ENCODE data around the gene SMIM17. TPM values are rescaled to one million over a fixed set of nuclear protein-coding genes. Genes with fewer than 3 reads are reported as not detected.

The SMIM17 gene
- not detected for total RNA-seq
- polyA plus RNA-seq (2013, experiment 1 of 2) = 0.15 TPM
- polyA plus RNA-seq (2013, experiment 2 of 2) = 0.12 TPM
- 0 to 0.54 (median 0.08) reads per million in 172 experiments for total RNA-seq

DNA sequence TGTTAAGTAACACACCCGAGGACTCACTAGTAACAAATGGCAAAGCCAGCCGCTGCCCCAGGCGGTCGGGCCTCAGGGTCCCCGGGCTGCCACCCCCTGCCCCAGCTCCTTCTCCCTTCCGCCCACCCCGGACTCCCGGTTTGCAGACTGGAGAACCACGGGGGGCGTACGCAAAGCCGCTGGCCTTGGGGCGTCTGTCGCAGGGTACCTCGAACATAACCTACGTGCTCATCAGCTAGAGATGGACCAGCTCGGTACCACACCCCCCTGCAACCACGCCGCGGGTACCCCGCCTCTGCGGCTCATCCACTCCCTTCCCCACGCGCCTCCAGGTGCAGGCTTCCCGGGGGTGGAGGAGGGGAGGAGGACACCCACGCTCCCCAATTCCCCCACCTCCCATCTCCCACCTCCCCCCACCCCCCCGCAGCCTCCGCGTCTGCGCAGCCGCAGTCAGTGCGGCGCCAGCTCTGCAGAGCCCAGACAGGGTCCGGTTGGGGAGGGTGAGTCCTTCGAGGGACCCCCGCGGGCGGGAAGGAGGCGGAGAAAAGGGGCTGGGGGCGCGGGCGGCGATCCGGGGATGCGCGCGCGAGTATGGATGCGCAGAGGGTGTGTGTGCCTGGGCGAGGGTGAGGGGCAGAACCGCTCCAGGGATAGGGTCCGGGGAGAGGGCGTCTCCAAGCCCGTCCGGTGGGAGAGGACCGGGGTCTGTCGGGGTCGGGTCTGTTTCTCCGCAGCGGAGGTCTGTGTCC lies at the start of gene SMIM17:
Gene SMIM17, plus strand, starts transcription at position 449 of the 749 bp plus-strand sequence. CDS start 2,509 bp downstream, outside the sequence.
- TF ChIP-seq, protein P1, sequence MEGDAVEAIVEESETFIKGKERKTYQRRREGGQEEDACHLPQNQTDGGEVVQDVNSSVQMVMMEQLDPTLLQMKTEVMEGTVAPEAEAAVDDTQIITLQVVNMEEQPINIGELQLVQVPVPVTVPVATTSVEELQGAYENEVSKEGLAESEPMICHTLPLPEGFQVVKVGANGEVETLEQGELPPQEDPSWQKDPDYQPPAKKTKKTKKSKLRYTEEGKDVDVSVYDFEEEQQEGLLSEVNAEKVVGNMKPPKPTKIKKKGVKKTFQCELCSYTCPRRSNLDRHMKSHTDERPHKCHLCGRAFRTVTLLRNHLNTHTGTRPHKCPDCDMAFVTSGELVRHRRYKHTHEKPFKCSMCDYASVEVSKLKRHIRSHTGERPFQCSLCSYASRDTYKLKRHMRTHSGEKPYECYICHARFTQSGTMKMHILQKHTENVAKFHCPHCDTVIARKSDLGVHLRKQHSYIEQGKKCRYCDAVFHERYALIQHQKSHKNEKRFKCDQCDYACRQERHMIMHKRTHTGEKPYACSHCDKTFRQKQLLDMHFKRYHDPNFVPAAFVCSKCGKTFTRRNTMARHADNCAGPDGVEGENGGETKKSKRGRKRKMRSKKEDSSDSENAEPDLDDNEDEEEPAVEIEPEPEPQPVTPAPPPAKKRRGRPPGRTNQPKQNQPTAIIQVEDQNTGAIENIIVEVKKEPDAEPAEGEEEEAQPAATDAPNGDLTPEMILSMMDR (IDR thresholded peaks at IDR 0.05) = no peak
- Histone ChIP-seq H3K27ac (ENCODE audit: low read depth in 1 of 2, low read length in 2 of 2) (no peak within 1 kb of the TSS), H3K4me3 (ENCODE audit: low read length) (no peak within 1 kb of the TSS), H3K36me3 (ENCODE audit: insufficient read depth, low read length) (no peaks in the 10 kb centered on the region), H3K9me3 (ENCODE audit: control insufficient read depth in 1 of 2, insufficient read depth in 1 of 2, low read length in 2 of 2) (peaks cover 61 to 77% of the 10 kb centered on the region in 2 experiments), H3K4me1 (ENCODE audit: insufficient read depth, low read length) (no peaks in the 10 kb centered on the region), H3K27me3 (ENCODE audit: control insufficient read depth in 1 of 2, insufficient read depth in 2 of 2, low read length in 2 of 2) (peaks cover 0 to 6% of the 10 kb centered on the region in 2 experiments)
- intact Hi-C loops (cut with DNase I, micrococcal nuclease) = no loop called here
- DNase-seq = no peak
- H3K27me3 Mint-ChIP-seq = peaks cover 24% of the 10 kb centered on the region
- no peak within 1 kb of the TSS for H3K4me3 Mint-ChIP-seq
- no peaks in the 10 kb centered on the region for H3K4me1 Mint-ChIP-seq (ENCODE audit: low read depth)
- no peak within 1 kb of the TSS for H3K27ac Mint-ChIP-seq
- ChIA-PET CTCF (no interaction called here), POLR2A (no interaction called here)
- H3K36me3 Mint-ChIP-seq (ENCODE audit: low read depth) = peaks cover 34% of the 10 kb centered on the region
- H3K9me3 Mint-ChIP-seq = peaks cover 25% of the 10 kb centered on the region
- no peak for ATAC-seq (ENCODE audit: poor library complexity)

DNA sequence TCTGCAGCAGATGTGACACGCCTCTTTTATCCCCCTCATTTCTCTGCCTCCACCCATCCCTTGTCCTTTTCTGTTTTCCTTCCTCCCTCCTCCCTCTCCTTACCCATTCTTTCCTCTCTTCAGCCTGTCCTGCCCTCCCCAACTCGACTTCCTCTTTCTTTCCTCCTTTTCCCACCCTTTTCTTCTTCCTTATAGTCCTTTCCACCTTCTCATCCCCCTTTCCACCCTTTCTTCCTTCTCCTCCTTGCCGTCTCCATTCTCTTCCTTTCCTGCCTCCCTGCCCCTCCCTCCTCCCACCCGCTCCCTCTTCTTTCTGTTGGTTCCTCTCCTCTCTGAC lies 48.5 kb upstream of the SMIM17 start:
- intact Hi-C loops (cut with DNase I, micrococcal nuclease) = loop anchor here (5.0 to 10.0 kb wide), 7 partner anchors 117 to 1560 kb away; partner anchors contain the start of genes ZNF304 (in 1 of the 2), ZNF329 (in 1 of the 2), ZNF444 (in 1 of the 2) and ZNF606 (in 1 of the 2)
- DNase-seq (no peak), ATAC-seq (ENCODE audit: poor library complexity) (no peak)

DNA sequence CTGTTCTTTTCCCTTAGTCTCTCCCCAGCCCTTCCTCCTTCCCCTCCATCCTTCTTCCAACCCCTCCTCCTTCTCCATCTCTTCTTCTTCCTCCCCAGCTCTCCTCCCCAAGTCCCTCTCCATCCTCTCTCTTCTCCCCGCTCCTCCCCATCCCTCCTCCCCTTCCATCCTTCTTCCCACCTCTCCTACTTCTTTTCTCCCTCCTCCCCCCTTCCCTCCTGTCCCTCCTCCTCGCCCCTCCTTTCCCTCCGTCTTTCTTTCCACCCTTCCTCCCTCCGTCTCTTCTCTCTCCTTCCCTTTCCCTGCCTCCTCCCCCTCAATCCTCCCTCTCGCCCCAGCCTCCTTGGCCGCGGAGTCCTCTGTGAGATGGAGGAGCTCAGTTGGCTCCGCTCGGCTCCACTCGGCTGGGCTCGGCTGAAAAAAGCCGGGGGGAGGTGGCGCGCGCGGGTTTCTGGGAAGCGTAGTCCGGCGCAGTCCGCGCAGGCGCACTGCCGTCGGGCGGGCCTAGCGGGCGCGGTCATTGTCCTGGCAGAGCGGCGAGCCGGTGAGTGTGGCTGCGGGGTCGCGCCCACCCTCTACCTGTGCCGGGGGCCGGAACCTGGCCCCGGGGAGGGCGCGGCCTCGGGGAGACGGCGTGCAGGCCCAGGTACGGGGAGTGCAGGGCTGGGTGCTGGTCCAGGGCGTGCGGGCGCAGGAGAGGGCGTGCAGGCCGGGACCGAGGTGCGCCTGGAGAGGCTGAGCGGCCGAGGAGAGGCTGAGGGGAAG lies 48.0 kb upstream of the SMIM17 start, which contains the start of gene ZNF71:
Gene ZNF71, plus strand, starts transcription at position 520 of the 765 bp plus-strand sequence. CDS start 6,257 bp downstream, outside the sequence.
- Histone ChIP-seq H3K27me3 (ENCODE audit: control insufficient read depth in 1 of 2, insufficient read depth in 2 of 2, low read length in 2 of 2) (no peaks in the 10 kb centered on the region), H3K9me3 (ENCODE audit: control insufficient read depth in 1 of 2, insufficient read depth in 1 of 2, low read length in 2 of 2) (peaks cover 21% of the 10 kb centered on the region in 2 experiments), H3K4me1 (ENCODE audit: insufficient read depth, low read length) (peaks cover 19% of the 10 kb centered on the region), H3K4me3 (ENCODE audit: low read length) (peak within 1 kb of the TSS; percentile 73), H3K36me3 (ENCODE audit: insufficient read depth, low read length) (no peaks in the 10 kb centered on the region), H3K27ac (ENCODE audit: low read depth in 1 of 2, low read length in 2 of 2) (peak within 1 kb of the TSS; percentile 43 to 62)
- peak; percentile 95 for ATAC-seq (ENCODE audit: poor library complexity)
- ChIA-PET CTCF (no interaction called here), POLR2A (interaction anchor here (0.7 to 1.4 kb wide), 4 partner anchors 21 to 191 kb away, joined by 3 to 4 read pairs (median 4); partner anchors contain the start of genes ZNF471 and ZNF583)
- H3K27ac Mint-ChIP-seq = peak within 1 kb of the TSS; percentile 79
- DNase-seq = peak; percentile 79 to 90 (median 84)
- no peaks in the 10 kb centered on the region for H3K27me3 Mint-ChIP-seq
- intact Hi-C loops (cut with DNase I, micrococcal nuclease) = loop anchor here (1.0 to 10.0 kb wide), 8 partner anchors 28 to 1560 kb away; partner anchors contain the start of genes ZNF304 (in 1 of the 2), ZNF329 (in 1 of the 2), ZNF444 (in 1 of the 2) and ZNF470 (in 1 of the 2)
- TF ChIP-seq, protein P1 (IDR thresholded peaks at IDR 0.05) = no peak
- peak within 1 kb of the TSS; percentile 92 for H3K4me3 Mint-ChIP-seq
- peaks cover 12% of the 10 kb centered on the region for H3K9me3 Mint-ChIP-seq
- peaks cover 24% of the 10 kb centered on the region for H3K4me1 Mint-ChIP-seq (ENCODE audit: low read depth)
- H3K36me3 Mint-ChIP-seq (ENCODE audit: low read depth) = peaks cover 36% of the 10 kb centered on the region

More for the DNA sequence above, 48.5 kb upstream of the SMIM17 start:
- H3K4me3 Mint-ChIP-seq = peak overlapping the region; percentile 92
- Histone ChIP-seq H3K9me3 (ENCODE audit: control insufficient read depth in 1 of 2, insufficient read depth in 1 of 2, low read length in 2 of 2) (peaks cover 25 to 26% of the 10 kb centered on the region in 2 experiments), H3K36me3 (ENCODE audit: insufficient read depth, low read length) (no peaks in the 10 kb centered on the region), H3K4me3 (ENCODE audit: low read length) (peak overlapping the region; percentile 73), H3K27ac (ENCODE audit: low read depth in 1 of 2, low read length in 2 of 2) (no peak overlapping the region), H3K27me3 (ENCODE audit: control insufficient read depth in 1 of 2, insufficient read depth in 2 of 2, low read length in 2 of 2) (no peaks in the 10 kb centered on the region), H3K4me1 (ENCODE audit: insufficient read depth, low read length) (peaks cover 19% of the 10 kb centered on the region)
- POLR2A ChIA-PET = interaction anchor here (1.0 to 1.4 kb wide), 3 partner anchors 21 to 191 kb away, joined by 3 to 4 read pairs (median 3); partner anchors contain the start of gene ZNF583
- peaks cover 12% of the 10 kb centered on the region for H3K9me3 Mint-ChIP-seq
- TF ChIP-seq, protein P1 (IDR thresholded peaks at IDR 0.05) = no peak
- CTCF ChIA-PET = no interaction called here
- H3K4me1 Mint-ChIP-seq (ENCODE audit: low read depth) = peaks cover 24% of the 10 kb centered on the region
- H3K36me3 Mint-ChIP-seq (ENCODE audit: low read depth) = peaks cover 35% of the 10 kb centered on the region
- H3K27ac Mint-ChIP-seq = peak overlapping the region; percentile 79
- no peaks in the 10 kb centered on the region for H3K27me3 Mint-ChIP-seq
